Neural progenitor cell (in vitro differentiated cells): ENCODE results near the gene CDC42EP4.

Experiments used
- CTCF ChIP-seq: fragments of 200-600 bp; sonication (generic); IDR thresholded peaks from 2 replicates; pipeline ENCODE4 v1.5.1; 2017; ENCODE audit warnings: antibody characterized with exemption, mild to moderate bottlenecking
- EZH2 ChIP-seq: fragments of 200-600 bp; sonication (generic); IDR thresholded peaks from 2 replicates; pipeline ENCODE4 v1.6.1; 2017; ENCODE audit warnings: antibody characterized with exemption, mild to moderate bottlenecking, moderate library complexity
- EZH2phosphoT487 ChIP-seq: fragments of 200-600 bp; sonication (generic); IDR thresholded peaks from 2 replicates; pipeline ENCODE4 v1.6.1; 2017; ENCODE audit warnings: antibody characterized with exemption

DNA sequence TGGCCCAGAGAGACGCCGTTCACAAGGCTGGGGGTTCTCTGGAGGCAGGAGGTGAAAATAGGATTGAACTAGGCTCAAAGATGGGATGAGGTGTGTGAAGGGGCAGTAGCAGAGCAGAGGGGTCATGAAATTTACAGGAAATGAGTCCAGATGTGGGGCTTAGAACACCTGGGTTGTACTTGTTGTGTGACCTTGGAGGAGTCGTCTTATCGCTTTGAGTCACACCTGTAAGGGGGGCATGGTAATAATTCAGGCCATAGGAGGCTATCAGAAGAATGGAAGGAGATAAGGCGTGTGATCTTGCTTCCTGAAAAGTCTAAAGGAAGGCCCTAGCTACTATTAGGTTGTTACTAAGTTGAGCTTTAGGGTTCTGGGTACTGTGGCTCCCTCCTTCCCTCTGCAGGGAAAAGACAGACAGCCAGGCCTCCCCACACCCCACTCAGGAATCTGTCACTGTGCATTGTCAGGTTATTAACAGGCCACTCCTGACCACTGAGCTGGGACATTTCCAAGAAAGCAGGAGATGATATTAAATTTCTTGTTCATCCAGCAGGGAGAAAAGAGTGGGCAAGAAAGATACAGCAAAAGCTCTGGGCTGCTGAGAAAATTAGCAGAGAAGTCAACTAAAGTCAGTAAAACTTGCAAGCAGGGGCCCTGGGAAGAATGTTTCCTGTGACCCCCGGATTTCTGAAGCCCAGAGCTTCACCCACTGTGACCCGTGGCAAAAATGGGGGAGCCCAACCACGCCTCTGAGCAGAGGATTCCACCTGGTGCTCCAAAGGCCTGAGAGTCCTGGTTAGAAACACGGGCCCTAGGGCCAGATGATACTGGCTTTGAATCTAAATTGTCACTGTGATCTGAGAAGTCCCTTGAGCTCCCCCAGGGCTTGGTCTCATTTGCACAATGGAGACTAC lies 6.0 kb upstream of the CDC42EP4 start:
- TF ChIP-seq EZH2 (no peak), CTCF (no peak), EZH2phosphoT487 (no peak)
